DMS79 treated with DMSO at 0.1 percent for 48 hours (cell line): ENCODE results near the gene DDX25.

ENCODE experiments used
- DNase-seq: peaks from one replicate; lab custom pipeline; 2025; lab: John Stamatoyannopoulos, UW

Gene DDX25

GRCh38 chr11:125935618-125936199, 31.4 kb downstream of the DDX25 start:
- DNase-seq = no peak

DNA sequence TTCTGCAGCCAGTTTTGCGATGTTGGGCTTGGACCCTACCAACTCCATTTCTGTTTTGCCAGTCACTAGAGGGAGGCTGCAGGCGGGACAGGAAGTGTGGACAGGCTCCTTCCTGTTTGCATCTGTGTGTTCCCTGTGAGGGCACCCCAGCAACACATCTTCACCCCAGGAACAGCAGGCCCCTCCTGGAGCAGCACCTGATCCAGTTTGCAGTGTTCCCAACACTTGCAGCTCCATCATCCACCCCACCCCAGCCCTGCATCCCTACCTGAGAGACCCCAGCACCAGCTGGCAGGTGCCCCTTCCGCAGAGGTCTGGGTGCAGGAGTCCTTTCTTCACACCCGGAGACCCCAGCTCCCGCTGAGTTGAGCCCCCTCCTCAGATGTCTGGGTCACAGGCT, 34.1 kb downstream of the DDX25 start:
- DNase-seq = no peak

DNA sequence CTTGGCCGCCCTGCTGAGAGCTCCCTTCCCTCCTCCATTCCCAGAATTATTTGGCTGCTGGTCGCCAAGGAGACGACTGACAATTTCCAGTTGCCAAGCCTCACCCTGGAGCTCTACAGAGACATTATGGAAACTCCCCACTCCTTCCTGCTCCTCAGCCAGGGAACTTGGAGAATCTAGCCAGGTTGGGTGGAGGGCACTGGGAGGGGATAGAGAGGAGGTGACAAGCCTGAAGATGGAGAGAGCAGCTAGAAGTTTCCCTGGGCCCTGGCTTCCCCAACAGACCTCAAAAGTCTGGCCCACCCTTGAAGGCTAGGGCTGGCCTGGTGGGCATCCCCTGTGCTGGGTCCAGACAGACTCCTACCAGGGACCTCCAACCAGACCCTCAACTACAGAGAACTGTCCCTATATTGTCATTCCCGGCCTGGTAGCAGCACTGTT, 34.8 kb downstream of the DDX25 start:
- no peak for DNase-seq

- DNase-seq = no peak
These were observed 35.8 kb downstream of the DDX25 start for GRCh38 chr11:125940145-125940544.

DNA sequence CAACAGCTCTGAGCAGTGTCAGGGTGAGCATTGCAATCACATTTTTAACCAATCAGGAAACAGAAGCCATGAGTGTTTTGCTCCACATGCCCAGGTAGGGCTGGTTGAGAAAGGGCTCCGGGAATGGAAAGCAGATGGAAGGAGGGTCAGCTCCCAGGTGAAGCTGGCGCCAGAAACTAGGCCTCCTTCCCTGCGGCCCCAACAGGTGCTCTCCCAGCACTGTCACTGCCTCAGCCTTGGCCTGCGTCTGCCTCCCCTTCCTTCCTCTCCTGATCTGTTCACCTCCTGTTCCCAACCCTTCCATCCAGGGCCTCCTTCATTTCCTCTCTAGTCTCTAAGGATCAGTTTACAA, 36.9 kb downstream of the DDX25 start:
- DNase-seq = no peak

DNA sequence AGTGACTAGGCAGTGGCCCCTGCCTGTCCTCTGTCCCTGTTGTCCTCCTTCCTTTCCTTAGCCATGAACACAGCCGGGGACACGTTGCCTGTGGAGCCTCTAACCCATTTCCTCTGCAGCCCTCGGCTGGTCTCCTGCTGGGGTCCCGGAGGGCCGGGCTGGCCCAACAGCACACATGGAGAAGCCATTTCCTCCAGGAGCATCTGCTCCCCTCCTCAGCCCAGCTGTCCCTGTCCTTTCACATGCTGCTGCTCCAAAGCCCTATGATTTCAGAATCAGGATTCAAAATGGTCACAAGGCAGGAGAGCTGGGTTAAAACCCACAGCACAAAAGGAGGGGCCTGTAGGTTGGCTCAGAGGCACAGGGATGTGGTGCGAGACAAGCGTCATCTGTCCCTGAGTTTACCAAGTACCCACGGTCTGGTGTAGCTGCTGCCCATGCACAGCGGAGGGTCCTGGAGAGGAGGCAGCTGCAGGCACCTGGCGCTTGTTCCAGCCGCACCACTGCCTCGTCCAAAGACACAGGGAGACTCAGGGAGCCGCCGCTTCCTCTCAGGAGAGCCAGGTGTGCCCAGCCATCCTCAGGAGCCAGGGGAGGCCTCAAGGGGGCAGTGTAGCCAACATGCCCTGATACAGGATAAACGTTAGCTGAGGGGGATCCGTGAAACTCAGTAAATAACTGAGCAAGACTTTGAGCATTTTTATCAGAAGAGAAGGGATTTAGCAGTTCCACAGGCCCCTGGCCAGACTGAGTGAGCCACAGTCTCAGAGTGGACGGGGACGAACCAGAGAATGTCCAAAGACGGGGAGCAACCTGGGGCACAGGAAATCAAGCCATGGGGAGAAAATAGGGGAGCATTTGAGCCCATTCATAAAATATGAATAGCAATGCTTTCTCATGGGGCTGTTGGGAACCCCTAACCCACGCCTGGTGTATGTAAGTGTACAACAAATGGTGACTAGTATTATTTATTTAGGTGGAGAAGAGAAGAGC, 37.6 kb downstream of the DDX25 start:
- DNase-seq = peak; percentile 97

GRCh38 chr11:125942771-125943428, 38.6 kb downstream of the DDX25 start:
- DNase-seq = no peak

DNA sequence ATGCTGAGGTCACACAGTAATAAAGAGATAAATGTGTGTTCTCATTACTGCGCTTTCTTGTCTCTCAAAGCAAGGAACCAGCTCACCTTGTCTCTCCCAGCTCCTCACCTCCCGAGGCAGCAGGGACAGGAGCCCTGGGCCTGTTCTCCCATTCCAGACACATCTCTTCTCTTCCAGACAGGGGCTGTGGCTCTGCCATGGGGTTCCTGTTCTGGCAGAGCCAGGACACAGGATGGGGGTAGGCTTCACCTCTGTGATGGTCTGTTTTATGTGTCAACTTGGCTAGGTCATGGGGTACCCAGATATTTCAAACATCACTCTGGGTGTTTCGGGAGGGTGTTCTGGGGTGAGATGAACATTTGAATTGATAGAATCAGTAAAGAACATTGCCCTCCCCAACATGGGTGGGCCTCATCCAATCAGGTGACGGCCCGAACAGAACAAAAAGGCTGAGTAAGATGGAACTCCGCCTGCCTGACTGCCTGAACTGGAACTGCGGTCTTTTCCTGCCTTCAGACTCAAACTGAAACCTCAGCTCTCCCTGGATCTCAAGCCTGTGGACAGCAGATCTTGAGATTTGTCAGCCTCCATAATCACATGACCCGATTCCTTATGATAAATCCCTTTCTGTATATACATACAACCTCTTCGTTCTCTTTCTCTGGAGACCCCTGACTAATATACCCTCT, 39.5 kb downstream of the DDX25 start:
- DNase-seq = no peak

DNA sequence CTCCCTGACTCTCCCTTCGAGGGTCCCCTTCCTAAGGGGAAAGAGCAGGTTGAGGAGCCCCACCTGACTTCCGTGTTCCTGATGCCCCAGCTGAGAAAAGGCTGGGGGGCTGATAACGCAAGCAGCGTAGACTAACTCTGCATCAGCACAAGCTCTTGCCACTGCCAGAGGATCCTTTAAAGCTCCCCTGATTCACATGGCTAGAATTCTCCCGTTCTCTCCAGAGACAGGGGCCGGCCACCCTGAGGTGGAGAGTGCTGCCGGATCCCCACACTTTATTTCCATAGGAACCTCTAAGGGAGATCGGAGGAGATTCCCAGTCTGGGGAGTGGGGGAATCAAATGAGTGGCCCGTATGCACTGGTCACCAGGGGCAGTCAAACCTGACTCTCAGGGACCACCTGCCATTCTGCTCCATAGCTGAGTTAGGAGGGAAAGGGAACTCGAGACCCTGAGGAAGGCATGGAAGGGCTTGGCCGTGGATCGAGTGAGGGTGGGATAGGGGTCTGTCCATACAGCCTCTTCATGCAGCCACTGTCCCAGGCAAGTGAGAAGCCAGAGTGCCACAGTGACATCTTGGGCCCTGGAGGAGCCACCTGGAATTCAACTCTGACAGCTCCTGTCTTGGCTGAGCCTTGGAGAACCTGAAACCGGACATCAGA, 40.2 kb downstream of the DDX25 start:
- DNase-seq = no peak

GRCh38 chr11:125945011-125945796, 40.9 kb downstream of the DDX25 start:
- no peak for DNase-seq

DNA sequence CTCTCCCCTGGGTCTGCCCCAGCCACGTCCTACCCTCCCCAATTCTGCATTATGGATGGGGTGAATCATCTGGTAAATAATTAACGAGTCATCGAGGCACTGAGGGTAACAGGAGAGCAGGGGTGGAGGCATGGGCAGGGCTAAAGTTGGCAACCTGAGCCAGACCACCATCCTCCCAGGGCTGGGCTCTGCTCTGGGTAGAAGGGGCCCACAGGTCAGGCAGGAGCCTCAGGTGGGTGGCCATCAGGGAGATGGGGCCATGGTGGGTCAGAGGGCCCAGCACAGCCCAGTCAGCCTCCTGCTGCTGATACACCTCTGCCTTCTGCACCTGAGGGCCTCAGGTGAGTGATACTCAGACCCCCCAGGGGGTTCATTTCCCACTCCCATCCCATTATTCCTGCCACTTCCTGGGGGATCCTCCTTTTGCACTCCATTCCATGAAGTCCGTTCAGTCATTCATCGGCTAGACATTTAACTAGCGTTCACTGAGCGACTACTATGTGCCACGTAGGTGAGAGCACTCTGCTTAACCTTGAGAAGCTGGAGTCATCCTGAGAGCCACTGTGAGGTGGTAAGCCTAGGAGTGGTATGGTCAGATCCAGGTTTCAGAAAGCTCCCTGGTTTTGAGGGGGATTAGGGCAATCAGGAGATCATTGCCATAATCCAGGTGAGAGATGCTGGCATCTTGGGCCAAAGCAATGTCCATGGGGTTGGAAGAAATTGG, 41.7 kb downstream of the DDX25 start, which contains the start of gene VSIG10L2:
VSIG10L2 (plus strand) TSS at position 248 of the 724 bp plus-strand sequence; CDS start at position 260, 12 bp downstream.
- no peak for DNase-seq

DNA sequence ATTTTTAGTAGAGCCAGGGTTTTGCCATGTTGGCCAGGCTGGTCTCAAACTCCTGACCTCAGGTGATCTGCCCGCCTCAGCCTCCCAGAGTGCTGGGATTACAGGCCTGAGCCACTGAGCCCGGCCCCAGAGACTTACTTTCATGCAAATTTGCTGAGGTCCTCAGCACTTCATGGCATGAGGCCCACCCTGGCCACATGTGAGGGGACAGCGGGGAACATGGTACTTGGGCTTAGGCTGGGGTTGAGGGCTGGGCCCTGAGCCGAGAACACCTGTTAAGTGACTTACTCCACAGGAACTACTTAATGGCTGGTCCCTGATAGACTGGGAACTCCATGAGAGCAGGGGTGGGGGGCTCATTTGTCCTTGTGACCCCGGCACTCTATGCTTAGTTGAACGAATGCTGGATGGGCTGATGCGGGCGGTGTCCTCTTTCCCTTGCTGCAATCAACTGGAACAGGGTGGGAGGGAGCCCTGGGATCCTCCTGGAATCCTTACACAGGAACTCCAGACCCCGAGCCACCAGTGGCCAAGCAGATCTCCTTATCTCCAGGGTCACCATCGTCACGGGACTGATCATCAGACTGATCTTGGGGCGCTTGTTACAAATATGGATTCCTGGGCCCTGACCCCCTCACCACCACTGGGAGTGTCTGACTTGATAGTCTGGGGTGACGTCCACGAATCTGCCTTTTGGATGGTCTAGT, 42.6 kb downstream of the DDX25 start:
- no peak for DNase-seq

- no peak for DNase-seq
These were observed 43.3 kb downstream of the DDX25 start for GRCh38 chr11:125947419-125948277.

DNA sequence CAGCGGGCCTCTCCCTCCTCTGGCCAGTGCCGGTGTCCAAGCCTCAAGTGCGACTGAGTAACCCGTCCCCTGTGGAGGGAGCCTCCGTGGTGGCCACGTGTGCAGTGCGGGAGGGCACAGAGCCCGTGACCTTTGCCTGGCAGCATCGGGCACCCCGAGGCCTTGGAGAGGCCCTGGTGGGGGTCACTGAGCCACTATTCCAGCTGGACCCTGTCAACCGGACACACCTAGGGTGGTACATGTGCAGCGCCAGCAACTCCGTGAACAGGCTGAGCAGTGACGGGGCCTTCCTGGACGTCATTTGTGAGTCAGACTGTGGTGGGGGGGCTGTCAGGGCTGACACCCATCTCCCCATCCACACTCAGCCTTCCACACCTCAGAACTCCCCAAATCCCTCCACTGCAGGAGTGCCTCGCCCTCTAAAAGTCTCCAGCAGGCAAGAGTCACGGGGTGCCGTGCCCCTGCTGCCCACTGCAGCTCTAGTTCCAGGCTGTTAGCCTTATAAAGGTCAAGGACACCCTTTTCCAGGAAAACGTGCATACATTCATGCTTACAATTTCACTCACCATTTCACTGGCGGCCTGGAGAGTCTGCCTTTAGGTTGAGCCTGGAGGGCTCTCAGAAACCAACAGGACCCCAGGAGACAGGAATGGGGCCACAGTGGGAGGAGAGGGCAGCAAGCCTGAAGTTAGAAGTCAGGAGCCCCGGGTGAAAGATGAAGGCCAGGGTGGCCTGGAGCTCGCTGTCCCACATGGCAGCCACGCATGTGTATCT, 44.2 kb downstream of the DDX25 start:
- DNase-seq = no peak

GRCh38 chr11:125949271-125950177, 45.2 kb downstream of the DDX25 start:
- DNase-seq = no peak

DNA sequence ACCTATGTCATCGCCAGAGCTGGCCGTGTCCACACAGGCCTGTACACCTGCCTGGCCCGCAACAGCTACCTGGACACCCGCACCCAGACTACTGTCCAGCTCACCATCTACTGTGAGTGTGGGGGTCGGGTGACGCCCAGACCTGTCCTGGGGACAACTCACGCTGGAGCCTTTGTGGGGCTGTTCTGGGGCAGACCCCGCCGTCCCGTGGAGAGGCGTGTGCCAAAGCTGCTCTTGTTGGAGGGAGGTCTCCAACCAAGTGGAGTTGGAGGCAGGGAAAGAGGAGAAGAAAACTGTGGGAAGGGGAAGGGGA, 45.8 kb downstream of the DDX25 start:
- no peak for DNase-seq
